ENCODE measurements around the gene TRABD2A.

The TRABD2A gene

GRCh38 chr2:84827978-84828575 lies 52.8 kb downstream of the TRABD2A start:
- no peak overlapping the region for H3K4me3 ChIP-seq (ENCODE audit: low read length, poor library complexity, severe bottlenecking)
- no peak overlapping the region for H2AFZ ChIP-seq (ENCODE audit: low read length)
- H3K4me1 ChIP-seq (ENCODE audit: insufficient read depth, low read length, poor library complexity, severe bottlenecking): no peaks in the 10 kb centered on the region
- H3K4me2 ChIP-seq (ENCODE audit: low read depth, low read length, poor library complexity, severe bottlenecking): no peak overlapping the region
- H3K79me2 ChIP-seq (ENCODE audit: insufficient read depth, low read length): no peaks in the 10 kb centered on the region
- H3K9ac ChIP-seq (ENCODE audit: low read depth, low read length, poor library complexity, severe bottlenecking): no peak overlapping the region
- no peaks in the 10 kb centered on the region for H3K27me3 ChIP-seq (ENCODE audit: insufficient read depth, low read length, poor library complexity, severe bottlenecking)
- no peaks in the 10 kb centered on the region for H4K20me1 ChIP-seq (ENCODE audit: insufficient read depth, low read length, poor library complexity, severe bottlenecking)
- H3F3A ChIP-seq (ENCODE audit: low read depth): no peaks in the 10 kb centered on the region
- H3K9me3 ChIP-seq (ENCODE audit: insufficient read depth, low read depth, low read length): no peaks in the 10 kb centered on the region
- no peak for TF ChIP-seq EZH2phosphoT487 (IDR thresholded peaks at IDR 0.05; ENCODE audit: borderline replicate concordance)
- TF ChIP-seq, protein P1, sequence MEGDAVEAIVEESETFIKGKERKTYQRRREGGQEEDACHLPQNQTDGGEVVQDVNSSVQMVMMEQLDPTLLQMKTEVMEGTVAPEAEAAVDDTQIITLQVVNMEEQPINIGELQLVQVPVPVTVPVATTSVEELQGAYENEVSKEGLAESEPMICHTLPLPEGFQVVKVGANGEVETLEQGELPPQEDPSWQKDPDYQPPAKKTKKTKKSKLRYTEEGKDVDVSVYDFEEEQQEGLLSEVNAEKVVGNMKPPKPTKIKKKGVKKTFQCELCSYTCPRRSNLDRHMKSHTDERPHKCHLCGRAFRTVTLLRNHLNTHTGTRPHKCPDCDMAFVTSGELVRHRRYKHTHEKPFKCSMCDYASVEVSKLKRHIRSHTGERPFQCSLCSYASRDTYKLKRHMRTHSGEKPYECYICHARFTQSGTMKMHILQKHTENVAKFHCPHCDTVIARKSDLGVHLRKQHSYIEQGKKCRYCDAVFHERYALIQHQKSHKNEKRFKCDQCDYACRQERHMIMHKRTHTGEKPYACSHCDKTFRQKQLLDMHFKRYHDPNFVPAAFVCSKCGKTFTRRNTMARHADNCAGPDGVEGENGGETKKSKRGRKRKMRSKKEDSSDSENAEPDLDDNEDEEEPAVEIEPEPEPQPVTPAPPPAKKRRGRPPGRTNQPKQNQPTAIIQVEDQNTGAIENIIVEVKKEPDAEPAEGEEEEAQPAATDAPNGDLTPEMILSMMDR (conservative IDR thresholded peaks at IDR 0.05; ENCODE audit: low read length): no peak
- no peaks in the 10 kb centered on the region for H3K9me2 ChIP-seq (replicated peaks; ENCODE audit: low read depth, low read length)
- no peaks in the 10 kb centered on the region for H3K36me3 ChIP-seq (ENCODE audit: insufficient read depth, low read length)

DNA sequence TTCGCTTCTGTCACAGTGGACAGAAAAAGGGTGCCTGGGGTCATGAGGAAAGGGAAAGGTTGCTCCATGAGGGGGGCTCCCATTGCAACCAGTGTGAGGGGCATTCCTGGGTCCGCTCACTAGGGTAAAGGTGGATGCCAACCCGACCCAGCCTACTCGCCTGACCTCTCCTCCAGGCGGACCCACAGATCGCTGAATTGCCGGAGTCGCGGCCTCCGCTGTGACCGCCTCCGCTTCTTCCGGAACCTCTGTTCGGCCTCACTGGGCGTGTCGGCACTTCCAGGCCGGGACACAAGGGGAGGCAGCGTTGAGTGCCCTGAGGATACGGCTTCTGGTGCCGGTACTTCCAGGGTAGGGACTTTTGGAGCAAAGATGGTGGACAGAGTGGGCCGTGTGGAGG lies 57.1 kb downstream of the TRABD2A start:
- no peaks in the 10 kb centered on the region for H3K9me3 ChIP-seq (ENCODE audit: insufficient read depth, low read depth, low read length)
- H3K4me3 ChIP-seq (ENCODE audit: low read length, poor library complexity, severe bottlenecking): no peak overlapping the region
- H3K9me2 ChIP-seq (replicated peaks; ENCODE audit: low read depth, low read length): no peaks in the 10 kb centered on the region
- no peaks in the 10 kb centered on the region for H3K4me1 ChIP-seq (ENCODE audit: insufficient read depth, low read length, poor library complexity, severe bottlenecking)
- no peaks in the 10 kb centered on the region for H3K36me3 ChIP-seq (ENCODE audit: insufficient read depth, low read length)
- no peaks in the 10 kb centered on the region for H3K79me2 ChIP-seq (ENCODE audit: insufficient read depth, low read length)
- TF ChIP-seq EZH2phosphoT487 (IDR thresholded peaks at IDR 0.05; ENCODE audit: borderline replicate concordance): no peak
- TF ChIP-seq, protein P1 (conservative IDR thresholded peaks at IDR 0.05; ENCODE audit: low read length): no peak
- H3F3A ChIP-seq (ENCODE audit: low read depth): no peaks in the 10 kb centered on the region
- H4K20me1 ChIP-seq (ENCODE audit: insufficient read depth, low read length, poor library complexity, severe bottlenecking): no peaks in the 10 kb centered on the region
- no peak overlapping the region for H2AFZ ChIP-seq (ENCODE audit: low read length)
- no peaks in the 10 kb centered on the region for H3K27me3 ChIP-seq (ENCODE audit: insufficient read depth, low read length, poor library complexity, severe bottlenecking)
- no peak overlapping the region for H3K4me2 ChIP-seq (ENCODE audit: low read depth, low read length, poor library complexity, severe bottlenecking)
- no peak overlapping the region for H3K9ac ChIP-seq (ENCODE audit: low read depth, low read length, poor library complexity, severe bottlenecking)

- no peaks in the 10 kb centered on the region for H3K79me2 ChIP-seq (ENCODE audit: insufficient read depth, low read length)
- H3K4me3 ChIP-seq (ENCODE audit: low read length, poor library complexity, severe bottlenecking): no peak overlapping the region
- H3F3A ChIP-seq (ENCODE audit: low read depth): no peaks in the 10 kb centered on the region
- no peak for TF ChIP-seq EZH2phosphoT487 (IDR thresholded peaks at IDR 0.05; ENCODE audit: borderline replicate concordance)
- TF ChIP-seq, protein P1 (conservative IDR thresholded peaks at IDR 0.05; ENCODE audit: low read length): no peak
- H3K9me3 ChIP-seq (ENCODE audit: insufficient read depth, low read depth, low read length): no peaks in the 10 kb centered on the region
- H4K20me1 ChIP-seq (ENCODE audit: insufficient read depth, low read length, poor library complexity, severe bottlenecking): no peaks in the 10 kb centered on the region
- H3K9me2 ChIP-seq (replicated peaks; ENCODE audit: low read depth, low read length): no peaks in the 10 kb centered on the region
- no peaks in the 10 kb centered on the region for H3K4me1 ChIP-seq (ENCODE audit: insufficient read depth, low read length, poor library complexity, severe bottlenecking)
- no peak overlapping the region for H3K4me2 ChIP-seq (ENCODE audit: low read depth, low read length, poor library complexity, severe bottlenecking)
- H3K36me3 ChIP-seq (ENCODE audit: insufficient read depth, low read length): no peaks in the 10 kb centered on the region
- H3K27me3 ChIP-seq (ENCODE audit: insufficient read depth, low read length, poor library complexity, severe bottlenecking): no peaks in the 10 kb centered on the region
- no peak overlapping the region for H2AFZ ChIP-seq (ENCODE audit: low read length)
- H3K9ac ChIP-seq (ENCODE audit: low read depth, low read length, poor library complexity, severe bottlenecking): no peak overlapping the region
Measured at GRCh38 chr2:84823229-84823628, 57.7 kb downstream of the TRABD2A start.

Data from Loucy (cell line).